MM.1S (cell line): ENCODE results near the gene ASIC2.

ENCODE experiments used
- DNase-seq: peaks from one replicate; pipeline ENCODE4 v3.0.0-alpha.2; 2015
- H2AFZ ChIP-seq: fragments of 300-600 bp; sonication (generic); 2 replicates; pipeline ENCODE4 v1.6.0; 2016; ENCODE audit warnings: antibody characterized with exemption, low read length
- H3F3A ChIP-seq: fragments of 300-600 bp; sonication (generic); 2 replicates; pipeline ENCODE4 v1.6.1; 2016; ENCODE audit warnings: mild to moderate bottlenecking, antibody characterized with exemption, low read length, moderate library complexity, mixed read lengths; ENCODE audit not compliant: insufficient read depth
- H3K27ac ChIP-seq: fragments of 300-600 bp; sonication (generic); 2 replicates; pipeline ENCODE4 v1.5.1; 2016; ENCODE audit warnings: mild to moderate bottlenecking, low read length
- H3K27me3 ChIP-seq: fragments of 300-600 bp; sonication (generic); replicated peaks from 2 replicates; pipeline ENCODE4 v1.6.0; 2016; ENCODE audit warnings: low read length; ENCODE audit not compliant: insufficient read depth
- H3K36me3 ChIP-seq: fragments of 300-600 bp; sonication (generic); replicated peaks from 2 replicates; pipeline ENCODE4 v1.6.1; 2016; ENCODE audit warnings: mild to moderate bottlenecking, low read length, mixed read lengths; ENCODE audit not compliant: insufficient read depth
- H3K4me1 ChIP-seq: fragments of 300-600 bp; sonication (generic); 2 replicates; pipeline ENCODE4 v1.6.1; 2016; ENCODE audit warnings: low read length, mixed read lengths
- H3K4me2 ChIP-seq: fragments of 300-600 bp; sonication (generic); 2 replicates; pipeline ENCODE4 v1.6.0; 2016; ENCODE audit warnings: low read depth, low read length
- H3K4me3 ChIP-seq: fragments of 300-600 bp; sonication (generic); 2 replicates; pipeline ENCODE4 v1.5.1; 2016; ENCODE audit warnings: low read length, mixed read lengths
- H3K79me2 ChIP-seq: fragments of 300-600 bp; sonication (generic); 2 replicates; pipeline ENCODE4 v1.6.1; 2016; ENCODE audit warnings: mixed run types, low read length, mixed read lengths
- H3K9ac ChIP-seq: fragments of 300-600 bp; sonication (generic); 2 replicates; pipeline ENCODE4 v1.6.1; 2016; ENCODE audit warnings: low read length, mixed read lengths
- H3K9me2 ChIP-seq: fragments of 300-600 bp; sonication (generic); replicated peaks from 2 replicates; pipeline ENCODE4 v1.6.1; 2016; ENCODE audit warnings: mild to moderate bottlenecking, low read length, mixed read lengths; ENCODE audit not compliant: insufficient read depth
- H3K9me3 ChIP-seq: fragments of 300-600 bp; sonication (generic); replicated peaks from 2 replicates; pipeline ENCODE4 v1.6.1; 2016; ENCODE audit warnings: mild to moderate bottlenecking, low read length, mixed read lengths; ENCODE audit not compliant: insufficient read depth
- H4K20me1 ChIP-seq: fragments of 300-600 bp; sonication (generic); 2 replicates; pipeline ENCODE4 v1.6.1; 2016; ENCODE audit warnings: mild to moderate bottlenecking, low read length, moderate library complexity, mixed read lengths; ENCODE audit not compliant: insufficient read depth
- CTCF ChIP-seq: fragments of 300-600 bp; sonication (generic); IDR thresholded peaks from 2 replicates; pipeline ENCODE4 v1.5.1; 2016; ENCODE audit warnings: antibody characterized with exemption, low read length, mixed read lengths
- EZH2 ChIP-seq: fragments of 300-600 bp; sonication (generic); optimal IDR thresholded peaks from 2 replicates; pipeline ENCODE3; 2017; ENCODE audit warnings: low read depth, mild to moderate bottlenecking, antibody characterized with exemption, low read length, mixed read lengths
- EZH2phosphoT487 ChIP-seq: fragments of 300-600 bp; sonication (generic); IDR thresholded peaks from 2 replicates; pipeline ENCODE4 v1.6.1; 2018; ENCODE audit warnings: antibody characterized with exemption, low read length

ASIC2 gene

GRCh38 chr17:33137426-33137825, 155.7 kb downstream of the ASIC2 start:
- Histone ChIP-seq H3K9me2 (no peaks in the 10 kb centered on the region), H3K9ac (no peak overlapping the region), H3K27ac (no peak overlapping the region), H4K20me1 (no peaks in the 10 kb centered on the region), H3K4me1 (no peaks in the 10 kb centered on the region), H3K4me2 (no peak overlapping the region), H2AFZ (no peak overlapping the region), H3K4me3 (no peak overlapping the region), H3K36me3 (no peaks in the 10 kb centered on the region), H3K79me2 (no peaks in the 10 kb centered on the region), H3F3A (no peaks in the 10 kb centered on the region), H3K27me3 (no peaks in the 10 kb centered on the region; the same call in 1 of the 2 replicates), H3K9me3 (no peaks in the 10 kb centered on the region)
- TF ChIP-seq EZH2phosphoT487 (no peak), EZH2 (no peak), CTCF (no peak)
- no peak for DNase-seq

GRCh38 chr17:33135691-33136090, 157.4 kb downstream of the ASIC2 start:
- Histone ChIP-seq H2AFZ (no peak overlapping the region), H3F3A (no peaks in the 10 kb centered on the region), H3K9ac (no peak overlapping the region), H4K20me1 (no peaks in the 10 kb centered on the region), H3K79me2 (no peaks in the 10 kb centered on the region), H3K4me3 (no peak overlapping the region), H3K4me1 (no peaks in the 10 kb centered on the region), H3K36me3 (no peaks in the 10 kb centered on the region), H3K4me2 (no peak overlapping the region), H3K27me3 (no peaks in the 10 kb centered on the region; the same call in 1 of the 2 replicates), H3K9me2 (no peaks in the 10 kb centered on the region), H3K27ac (no peak overlapping the region), H3K9me3 (no peaks in the 10 kb centered on the region)
- no peak for DNase-seq
- TF ChIP-seq CTCF: no peak
- no peak for TF ChIP-seq EZH2
- TF ChIP-seq EZH2phosphoT487: no peak

- Histone ChIP-seq H3K9me2 (no peaks in the 10 kb centered on the region), H2AFZ (no peak overlapping the region), H3K4me1 (no peaks in the 10 kb centered on the region), H3K9me3 (no peaks in the 10 kb centered on the region), H3K27ac (no peak overlapping the region), H3K79me2 (no peaks in the 10 kb centered on the region), H3F3A (no peaks in the 10 kb centered on the region), H3K4me3 (no peak overlapping the region), H3K9ac (no peak overlapping the region), H3K27me3 (peaks cover 5% of the 10 kb centered on the region; the same call in 1 of the 2 replicates), H3K36me3 (no peaks in the 10 kb centered on the region), H4K20me1 (no peaks in the 10 kb centered on the region), H3K4me2 (no peak overlapping the region)
- TF ChIP-seq EZH2phosphoT487 (no peak), CTCF (no peak), EZH2 (no peak)
- DNase-seq: no peak
These were observed 161.5 kb downstream of the ASIC2 start for GRCh38 chr17:33131620-33132019.

- no peak for DNase-seq
- H3K9me2 ChIP-seq: no peaks in the 10 kb centered on the region
- no peaks in the 10 kb centered on the region for H3K4me1 ChIP-seq
- no peak overlapping the region for H3K27ac ChIP-seq
- no peak for TF ChIP-seq EZH2phosphoT487
- TF ChIP-seq CTCF: no peak
- no peak for TF ChIP-seq EZH2
- no peaks in the 10 kb centered on the region for H3K79me2 ChIP-seq
- H3K9ac ChIP-seq: no peak overlapping the region
- no peak overlapping the region for H2AFZ ChIP-seq
- H3K27me3 ChIP-seq: peaks cover 10% of the 10 kb centered on the region; the same call in 1 of the 2 replicates
- no peak overlapping the region for H3K4me2 ChIP-seq
- no peak overlapping the region for H3K4me3 ChIP-seq
- H3K36me3 ChIP-seq: no peaks in the 10 kb centered on the region
- H3F3A ChIP-seq: no peaks in the 10 kb centered on the region
- no peaks in the 10 kb centered on the region for H3K9me3 ChIP-seq
- H4K20me1 ChIP-seq: no peaks in the 10 kb centered on the region
These were observed 165.4 kb downstream of the ASIC2 start for GRCh38 chr17:33127706-33128105.
